Left lobe of liver (tissue), 2 donors: ENCODE data around the gene APAF1. TPM values are rescaled to one million over a fixed set of nuclear protein-coding genes. Genes with fewer than 3 reads are reported as not detected.
"Not testable (repeated sequence)": the region's sequence is repeated elsewhere in the genome, so short reads cannot be mapped to it uniquely, and the experiment has no call there.

Experiments
- ATAC-seq: fragments of 200-7000 bp; cut with Tn5 transposase; one replicate; pipeline ENCODE4 v1.9.1; 2020; ENCODE audit warnings: mild to moderate bottlenecking, moderate library complexity
- DNase-seq: peaks from one replicate; pipeline ENCODE4 v3.0.0-alpha.2; 2020; ENCODE audit warnings: low spot score
- total RNA-seq: library from RNA; stranded (reverse); gene quantifications from one replicate; pipeline ENCODE4 v1.2.1, GENCODE V29; 2021
- donor health status: DM: no; HTN: no; CAD: no; lungs with moderate emphysema.
- donor health status: DM: no; HTN: yes; CAD: no.

Gene APAF1
- total RNA-seq, 1 donor from 2014 or later, result 5.3 TPM

DNA sequence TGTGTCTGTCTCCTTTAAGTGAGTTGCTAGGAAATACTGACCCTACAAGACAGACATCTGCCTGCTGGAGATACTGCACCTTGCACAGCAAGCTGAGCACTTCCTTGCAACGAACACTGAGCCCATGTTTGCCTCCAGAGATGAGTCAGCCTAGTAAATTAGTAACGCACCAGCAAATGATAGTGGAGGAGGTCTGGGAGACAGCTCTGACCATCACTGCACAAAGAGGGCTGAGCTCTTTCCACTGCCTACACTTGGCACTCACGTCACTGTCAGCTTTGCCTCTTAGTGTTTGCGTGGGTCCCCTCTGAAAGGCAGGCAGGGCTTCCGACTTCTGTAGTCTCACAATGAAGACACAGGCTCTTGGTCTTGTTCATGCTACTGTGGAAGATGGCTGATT lies 109.0 kb downstream of the APAF1 start:
- ATAC-seq, result no peak

DNA sequence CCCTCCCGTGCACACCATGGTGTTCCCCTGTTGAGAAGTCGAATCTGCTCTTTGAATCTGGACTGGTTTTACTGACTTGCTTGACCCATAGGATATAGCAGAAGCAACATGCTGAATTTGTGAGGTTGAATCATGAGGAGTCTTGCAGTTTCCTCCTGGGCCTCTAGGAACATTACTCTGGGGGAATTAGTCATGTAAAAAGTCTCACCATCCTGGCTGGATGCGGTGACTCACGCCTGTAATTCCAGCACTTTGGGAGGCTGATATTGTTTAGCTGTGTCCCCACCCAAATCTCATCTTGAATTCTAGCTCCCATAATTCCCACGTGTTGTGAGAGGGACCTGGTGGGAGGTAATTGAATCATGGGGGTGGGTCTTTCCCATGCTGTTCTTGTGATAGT lies 110.8 kb downstream of the APAF1 start:
- DNase-seq, ATAC-seq: not testable (repeated sequence)

More for the DNA sequence above, 109.0 kb downstream of the APAF1 start:
- DNase-seq, result no peak

DNA sequence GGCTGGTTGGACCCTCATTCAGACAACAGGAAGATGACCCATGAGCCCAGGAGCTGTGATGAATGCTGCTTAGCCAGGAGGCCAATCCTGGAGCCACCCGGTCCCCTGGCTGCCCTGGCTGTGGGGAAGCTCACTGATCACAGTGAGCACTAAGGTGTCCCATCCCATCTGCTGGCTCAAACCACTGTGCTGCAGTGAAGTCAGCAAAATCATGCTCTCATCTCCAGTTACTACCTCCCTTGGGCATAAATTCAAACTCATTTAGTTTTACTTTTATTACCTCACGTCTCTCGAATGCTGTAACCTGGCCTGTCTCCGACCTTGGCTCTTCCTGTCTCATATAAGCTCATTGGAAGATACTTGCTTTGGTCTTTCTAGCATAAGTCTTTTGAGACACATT lies 112.4 kb downstream of the APAF1 start:
- ATAC-seq (no peak), DNase-seq (no peak)

DNA sequence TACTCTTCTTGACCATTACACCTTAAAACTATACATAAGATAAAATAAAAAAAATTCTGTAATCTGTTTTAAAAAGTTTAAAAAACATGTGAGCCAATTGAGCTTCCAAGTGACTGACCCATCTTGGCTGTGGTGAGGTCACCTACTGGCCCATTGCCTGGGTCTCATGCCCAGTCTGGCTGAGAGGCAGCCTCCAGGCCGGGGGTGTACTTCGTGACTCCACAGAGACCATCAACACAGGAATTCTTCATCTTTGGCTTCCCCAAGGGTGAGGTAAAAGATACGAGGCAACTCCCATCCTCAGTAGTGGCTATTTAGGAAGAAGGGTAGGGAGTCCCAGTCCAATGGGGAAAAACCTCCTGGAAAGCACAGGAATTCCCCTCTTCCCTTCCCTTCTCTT lies 113.2 kb downstream of the APAF1 start:
- ATAC-seq (no peak), DNase-seq (no peak)

DNA sequence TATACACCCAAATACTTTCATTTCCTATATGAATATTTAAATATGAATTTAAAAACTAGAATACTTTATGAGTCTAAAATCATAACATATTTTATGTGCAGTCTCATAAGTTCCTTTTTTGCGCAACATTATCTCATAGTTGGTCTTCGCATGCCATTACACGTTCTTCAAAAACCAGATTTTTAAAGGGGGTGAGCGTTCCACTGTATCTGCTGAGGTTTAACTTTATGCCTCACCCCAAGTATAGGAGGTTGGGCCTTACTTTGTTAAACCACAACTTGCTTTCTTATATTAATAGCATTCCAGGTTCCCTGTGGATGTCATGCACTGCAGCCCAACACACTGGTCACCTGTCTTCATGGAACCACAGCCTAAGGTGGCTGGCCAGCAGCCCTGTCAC lies 118.6 kb downstream of the APAF1 start:
- DNase-seq, result no peak
- ATAC-seq, result no peak

DNA sequence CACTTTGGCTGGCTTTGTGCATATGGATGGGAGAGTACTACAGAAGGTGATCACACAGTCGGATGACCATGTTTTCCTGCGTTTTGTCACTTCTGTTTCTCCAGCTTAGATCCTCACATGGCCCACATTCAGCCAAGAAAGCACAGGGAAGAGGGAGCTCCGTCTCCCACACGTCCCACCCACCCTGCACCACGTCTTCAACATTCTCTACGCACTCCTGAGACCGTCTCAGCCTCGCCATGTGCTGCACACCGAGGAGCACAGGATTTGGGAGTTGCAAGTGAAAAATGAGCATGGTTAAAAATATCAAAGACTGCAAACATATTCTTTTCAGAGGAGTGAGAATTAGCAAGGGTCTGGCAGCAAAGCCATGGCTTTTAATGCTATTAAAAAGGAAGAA lies 122.2 kb downstream of the APAF1 start:
- no peak for ATAC-seq
- no peak for DNase-seq

DNA sequence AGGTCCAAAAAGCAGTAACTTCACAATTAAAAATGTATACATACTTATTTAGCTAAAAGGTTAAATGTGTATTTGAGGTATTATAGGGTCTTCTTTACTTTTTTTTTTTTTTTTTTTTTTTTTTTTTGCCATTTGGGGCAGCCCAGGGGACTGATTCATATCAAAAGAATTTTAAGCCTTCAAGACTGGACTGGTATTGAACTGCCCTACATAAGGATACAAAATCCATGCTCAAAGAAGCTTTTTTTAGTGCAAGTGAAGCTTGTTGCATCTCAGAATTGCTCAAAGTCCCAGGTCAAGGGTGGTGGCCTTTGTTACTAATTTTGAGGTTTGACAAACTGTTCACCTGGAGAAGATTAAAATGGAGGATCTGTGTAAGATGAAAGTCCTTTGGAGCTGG lies 124.0 kb downstream of the APAF1 start:
- ATAC-seq (no peak), DNase-seq (no peak)

DNA sequence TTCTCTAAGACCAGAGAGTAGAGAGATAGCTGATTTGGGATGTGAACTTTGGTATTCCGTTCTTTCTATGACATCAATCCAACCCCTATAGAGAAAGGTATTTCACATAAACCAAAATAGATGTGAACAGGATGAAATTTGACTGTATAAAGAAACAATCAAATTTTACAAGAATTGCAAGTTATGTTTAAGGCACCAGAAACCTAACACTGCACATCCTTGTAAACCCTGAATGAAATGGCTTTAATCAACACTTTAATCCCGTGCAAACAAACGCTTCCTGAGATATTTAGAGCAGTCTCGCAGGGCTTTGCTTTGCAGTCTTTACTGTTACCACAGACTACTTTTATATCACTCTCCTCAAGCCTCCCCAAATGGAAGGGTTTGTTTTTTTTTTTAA lies 125.1 kb downstream of the APAF1 start:
- ATAC-seq, result no peak
- DNase-seq, result no peak

DNA sequence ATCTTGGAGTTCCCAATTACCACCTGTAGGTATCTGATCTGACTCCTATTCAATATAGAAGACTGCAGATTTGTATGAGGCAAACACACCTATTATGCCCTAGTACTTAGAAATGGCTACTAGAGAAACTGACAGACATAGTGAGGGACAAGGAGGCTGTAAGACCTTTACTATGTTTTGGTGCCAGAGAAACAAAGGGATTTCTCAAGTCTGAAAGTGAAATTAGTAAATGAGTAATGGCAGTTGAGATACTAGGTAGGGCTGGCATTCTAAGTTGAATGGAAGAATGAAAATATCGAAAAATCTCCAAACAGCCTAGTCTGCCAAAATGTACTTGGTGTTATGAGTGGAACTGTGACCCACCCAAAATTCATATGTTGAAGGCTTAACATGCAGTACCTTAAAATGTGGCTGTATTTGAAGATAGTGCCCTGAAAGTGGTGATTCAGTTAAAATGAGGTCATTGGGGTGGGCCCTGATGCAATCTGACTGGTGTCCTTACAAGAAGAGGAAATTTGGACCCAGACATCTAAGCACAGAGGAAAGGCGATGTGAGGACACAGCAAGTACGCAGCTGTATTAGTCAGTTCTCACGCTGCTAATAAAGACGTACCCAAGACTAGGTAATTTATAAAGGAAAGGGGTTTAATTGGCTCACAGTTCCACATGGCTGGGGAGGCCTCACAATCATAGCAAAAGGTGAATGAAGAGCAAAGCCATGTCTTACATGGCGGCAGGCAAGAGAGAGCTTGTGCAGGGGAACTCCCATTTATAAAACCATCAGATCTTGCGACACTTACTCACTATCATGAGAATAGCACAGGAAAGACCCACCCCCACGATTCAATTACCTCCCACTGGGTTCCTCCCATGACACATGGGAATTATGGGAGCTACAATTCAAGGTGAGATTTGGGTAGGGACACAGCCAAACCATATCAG lies 127.0 kb downstream of the APAF1 start:
- DNase-seq, result no peak
- ATAC-seq, result no peak

DNA sequence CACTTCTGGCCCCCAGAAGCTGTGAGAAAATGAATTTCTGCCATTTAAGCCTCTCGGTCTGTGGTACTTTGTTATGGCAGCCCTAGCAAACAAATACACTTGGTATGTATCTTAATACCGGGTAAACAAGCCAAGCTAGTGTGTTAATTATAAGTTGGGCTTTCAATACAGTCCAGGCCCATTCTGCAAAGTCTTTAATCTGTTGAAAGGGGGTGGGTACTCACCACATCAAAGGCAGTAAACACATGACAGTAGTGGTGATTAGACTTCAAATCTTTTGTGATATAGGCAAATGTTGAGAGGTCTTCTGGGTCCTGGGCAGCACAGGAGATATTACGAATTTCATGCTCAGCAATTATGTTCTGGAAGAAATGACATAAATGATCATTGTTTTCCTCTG lies 127.7 kb downstream of the APAF1 start:
- no peak for DNase-seq

DNA sequence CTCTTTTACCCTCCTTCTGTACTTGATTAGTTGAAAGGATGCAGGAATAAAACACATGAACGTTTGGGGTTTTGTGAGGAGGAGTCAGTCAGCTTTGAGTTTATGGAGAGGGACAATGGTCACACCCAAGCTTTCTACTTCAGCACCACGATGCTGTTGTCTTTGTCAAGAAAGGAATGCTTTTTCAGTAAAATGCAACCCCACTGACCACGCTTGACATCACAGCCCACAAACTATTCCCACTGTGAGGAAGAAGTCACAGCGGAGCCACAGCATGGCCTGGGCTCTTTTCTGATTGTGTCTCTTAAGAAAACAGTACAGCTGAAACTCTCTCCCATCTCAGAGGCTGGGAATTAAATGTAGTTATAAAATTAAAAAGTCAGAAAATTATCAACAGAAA lies 135.2 kb downstream of the APAF1 start:
- no peak for DNase-seq
- no peak for ATAC-seq

More for the DNA sequence above, 127.7 kb downstream of the APAF1 start:
- ATAC-seq, result no peak

DNA sequence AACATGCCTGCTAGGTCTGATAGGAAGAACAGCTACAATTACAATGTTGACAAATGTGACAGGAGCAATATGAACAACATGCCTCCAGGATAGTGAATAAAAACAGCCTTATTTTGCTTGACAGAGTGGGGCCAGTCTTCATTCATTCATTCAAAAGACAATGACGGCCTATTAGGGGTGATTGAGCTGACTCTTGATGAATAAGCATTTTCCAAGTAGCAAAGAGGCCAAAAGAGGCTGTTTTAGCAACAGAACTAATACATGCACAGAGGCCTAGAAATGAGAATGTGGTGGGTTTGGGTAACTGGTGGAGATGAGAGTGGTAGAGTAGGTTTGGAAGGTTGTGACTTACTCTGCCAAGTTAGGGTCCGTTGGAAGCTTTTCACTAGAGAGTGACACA lies 138.3 kb downstream of the APAF1 start:
- ATAC-seq (no peak), DNase-seq (no peak)

Other genes starting within 250 kb of the APAF1 start
- 29.7 TPM for gene TMPO, start 129.7 kb upstream of the APAF1 start, total RNA-seq
- 286 TPM for gene SLC25A3, start 51.6 kb upstream of the APAF1 start, total RNA-seq
- gene IKBIP, start 502 bp upstream of the APAF1 start, total RNA-seq, result 2.6 TPM